Embryonic facial prominence (tissue), 1 donor: Measurements from ENCODE around the gene PRIM1.
A peak's percentile ranks its signal among the peaks of the same experiment; 100 is the strongest.
"Not testable (repeated sequence)": the region's sequence is repeated elsewhere in the genome, so short reads cannot be mapped to it uniquely, and the experiment has no call there.

ENCODE experiments used
- DNase-seq: peaks from one replicate; pipeline ENCODE4 v3.0.0-alpha.2; 2016; ENCODE audit errors: extremely low spot score

The PRIM1 gene

DNA sequence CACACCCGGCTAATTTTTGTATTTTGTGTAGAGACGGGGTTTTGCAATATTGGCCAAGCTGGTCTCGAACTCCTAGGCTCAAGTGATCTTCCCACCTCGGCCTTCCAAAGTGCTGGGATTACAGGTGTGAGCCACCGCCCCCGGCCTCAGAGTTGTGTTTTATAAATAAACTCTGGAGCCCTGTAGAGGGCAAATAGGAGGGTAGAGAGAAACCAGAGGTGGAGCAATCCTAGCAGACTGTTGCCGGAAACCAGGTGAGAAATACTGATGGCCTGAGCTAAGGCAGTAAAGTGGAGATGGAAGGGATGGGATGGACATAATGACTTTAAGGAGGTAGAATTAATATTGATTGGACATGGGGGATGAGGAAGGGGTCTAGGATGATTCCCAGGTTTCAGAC lies 8.3 kb upstream of the PRIM1 start:
- DNase-seq: no peak

DNA sequence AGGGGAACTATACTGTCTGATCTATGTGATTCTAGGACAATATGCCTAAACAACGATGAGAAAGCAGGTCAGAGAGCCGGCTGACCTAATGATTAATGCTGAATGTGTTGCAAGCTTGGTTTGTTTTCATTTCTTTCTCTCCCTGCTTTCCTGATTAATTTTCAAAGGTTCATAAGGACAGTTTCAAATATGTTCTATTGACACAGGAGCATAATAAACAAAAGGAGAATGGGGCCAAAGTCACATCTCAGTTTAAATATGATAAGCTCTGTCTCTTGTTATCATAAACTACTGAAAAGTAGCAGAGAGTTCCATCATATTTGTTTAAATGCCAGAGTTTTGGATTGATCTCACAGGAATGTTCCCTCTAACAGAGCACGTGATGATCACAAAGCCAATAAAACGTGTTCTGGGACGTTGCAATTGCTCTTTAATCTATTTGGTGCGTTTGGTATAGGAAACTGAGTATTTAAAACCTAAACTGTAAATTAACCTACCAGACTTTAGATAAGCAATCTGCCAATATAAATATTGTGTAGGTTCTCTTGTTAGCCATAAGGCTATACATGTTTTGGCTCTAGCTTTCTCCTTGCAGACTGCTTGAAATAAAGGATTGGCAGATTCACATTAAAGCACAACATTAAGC lies 7.3 kb upstream of the PRIM1 start:
- no peak for DNase-seq

DNA sequence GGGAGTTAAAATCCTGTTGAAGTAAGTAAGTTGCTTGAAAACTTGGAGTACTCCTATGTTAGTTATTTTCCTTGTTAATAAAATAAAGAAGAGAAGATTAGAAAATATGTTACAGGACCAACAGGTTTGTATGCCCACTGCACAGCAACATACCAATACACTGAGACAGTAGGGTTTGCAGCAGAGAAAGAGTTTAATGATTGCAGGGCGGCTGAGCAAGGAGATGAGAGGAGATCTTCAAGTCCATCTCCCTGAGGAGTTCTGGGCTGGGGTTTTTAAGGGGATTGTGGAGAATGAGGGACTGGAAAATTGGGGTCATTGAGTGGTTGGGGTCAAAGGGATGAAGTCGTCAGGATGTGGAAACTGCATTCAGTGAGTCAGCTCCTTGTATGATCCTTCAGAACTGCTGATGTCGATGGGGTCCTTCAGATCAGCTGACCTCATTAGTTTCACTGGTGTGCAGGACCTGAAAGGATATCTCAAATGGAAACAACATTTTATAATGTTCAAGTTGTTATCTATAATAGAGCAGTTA lies 6.7 kb upstream of the PRIM1 start:
- DNase-seq: no peak

DNA sequence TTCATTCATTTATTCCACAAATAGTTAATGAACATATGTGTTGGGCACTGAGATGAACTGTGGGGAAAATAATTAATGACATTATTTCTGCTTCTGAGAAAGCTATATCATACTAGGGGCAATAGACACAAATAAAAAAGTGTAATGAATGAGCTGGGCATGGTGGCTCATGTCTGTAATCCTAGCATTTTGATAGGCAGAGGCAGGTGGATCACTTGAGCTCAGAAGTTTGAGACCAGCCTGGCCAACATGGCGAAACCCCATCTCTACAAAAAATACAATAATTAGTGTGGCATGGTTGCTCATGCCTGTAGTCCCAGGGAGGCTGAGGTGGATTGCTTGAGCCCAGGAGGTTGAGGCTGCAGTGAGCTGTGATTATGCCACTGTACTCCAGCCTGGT lies 5.8 kb upstream of the PRIM1 start:
- DNase-seq: not testable (repeated sequence)

DNA sequence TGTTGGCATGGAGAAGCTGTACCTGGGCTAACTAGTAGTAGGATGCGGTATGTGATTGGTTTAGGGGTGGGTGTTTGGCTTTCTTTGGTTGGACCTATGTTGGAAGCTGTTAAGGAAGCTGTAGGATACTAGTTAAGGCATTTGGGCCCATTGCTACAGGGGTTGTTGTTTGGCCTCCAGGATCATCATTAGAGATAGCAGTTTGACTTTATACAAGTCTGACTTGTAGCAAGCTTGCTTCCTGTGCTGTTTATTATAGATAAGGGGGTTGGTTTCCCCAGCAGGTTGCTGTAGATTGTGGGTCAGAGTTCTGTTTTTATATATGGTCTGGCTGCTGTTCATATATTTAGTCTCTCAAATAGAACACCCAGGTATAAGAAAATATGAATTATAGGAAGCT lies 1.4 kb upstream of the PRIM1 start:
- DNase-seq: no peak

DNA sequence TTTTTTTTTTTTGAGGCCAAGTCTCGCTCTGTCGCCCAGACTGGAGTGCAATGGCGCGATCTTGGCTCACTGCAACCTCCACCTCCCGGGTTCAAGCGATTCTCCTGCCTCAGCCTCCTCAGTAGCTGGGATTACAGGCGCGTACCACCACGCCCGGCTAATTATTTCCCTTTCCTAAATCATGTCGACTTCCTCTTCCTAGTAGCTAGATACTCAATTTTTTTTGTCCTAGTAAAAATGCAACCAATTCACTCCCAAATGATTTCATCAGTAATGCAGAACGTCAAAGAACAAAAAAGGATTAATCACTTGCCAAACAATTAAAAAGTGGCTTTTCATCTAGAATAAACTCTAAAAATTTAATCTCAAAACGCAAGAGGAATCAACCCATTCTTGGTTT lies 1.5 kb downstream of the PRIM1 start:
- DNase-seq: not testable (repeated sequence)

DNA sequence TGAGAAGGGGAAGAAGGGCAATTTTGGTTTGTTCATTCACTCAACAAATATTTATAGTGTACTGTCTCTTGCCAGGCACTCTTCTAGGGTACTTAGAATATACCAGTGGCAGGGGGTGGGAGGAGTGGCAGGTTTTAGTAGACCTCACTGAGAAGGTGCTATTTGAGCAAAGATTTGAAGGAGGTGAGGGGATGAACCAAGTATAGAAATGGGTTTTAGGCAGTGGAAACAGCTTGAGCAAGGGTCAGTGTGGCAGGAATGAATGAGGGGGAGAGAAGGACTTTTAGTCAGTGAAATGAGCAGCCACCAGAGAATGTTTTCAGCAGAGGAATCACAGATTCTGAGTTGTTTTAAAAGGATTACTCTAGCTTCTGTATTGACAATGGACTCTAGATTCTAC lies 2.3 kb downstream of the PRIM1 start:
- DNase-seq: no peak

DNA sequence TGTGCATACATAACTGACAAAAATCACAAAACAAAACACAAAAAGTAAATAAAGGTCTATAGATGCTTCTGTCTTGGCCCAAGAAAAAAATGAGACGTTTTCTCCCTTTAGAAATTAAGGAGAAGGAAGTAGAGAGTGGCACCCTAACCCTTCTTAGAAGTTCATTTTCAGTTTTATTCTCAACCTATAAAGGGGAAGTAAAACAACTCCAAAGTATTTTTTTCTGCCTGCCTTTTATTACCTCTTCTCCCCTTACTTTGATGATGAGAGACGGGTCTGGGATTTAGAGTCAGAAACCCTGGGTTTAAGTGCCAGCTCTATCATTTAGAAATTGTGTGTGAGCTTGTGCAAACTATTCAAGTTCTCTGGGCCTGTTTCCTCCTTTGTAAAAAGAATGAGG lies 2.8 kb downstream of the PRIM1 start:
- DNase-seq: no peak

DNA sequence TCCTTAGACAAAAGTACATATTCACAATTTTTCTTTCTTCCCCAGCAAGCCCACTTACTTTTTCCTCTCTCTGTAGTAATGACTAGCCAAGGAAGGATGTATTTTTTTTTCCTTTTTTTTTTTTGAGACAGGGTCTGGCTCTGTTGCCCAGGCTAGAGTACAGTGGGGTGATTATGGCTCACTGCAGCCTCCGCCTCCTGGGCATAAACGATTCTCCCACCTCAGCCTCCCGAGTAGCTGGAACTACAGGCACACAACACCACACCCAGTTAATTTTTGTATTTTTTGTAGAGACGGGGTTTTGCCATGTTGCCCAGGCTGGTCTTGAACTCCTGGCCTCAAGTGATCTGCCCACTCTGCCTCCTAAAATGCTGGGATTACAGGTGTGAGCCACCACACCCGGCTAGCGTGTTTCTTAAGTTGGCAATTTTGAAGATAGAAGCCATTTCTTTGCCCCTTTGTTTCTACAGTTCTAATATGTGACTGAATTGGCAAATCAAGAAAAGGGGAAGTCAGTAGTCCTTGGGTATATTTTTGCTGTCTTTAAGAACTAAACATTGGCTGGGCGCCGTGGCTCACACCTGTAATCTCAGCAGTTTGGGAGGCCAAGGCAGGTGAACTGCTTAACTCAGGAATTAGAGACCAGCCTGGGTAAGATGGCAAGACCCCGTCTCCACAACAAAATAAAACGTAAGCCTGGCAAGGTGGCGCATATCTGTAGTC lies 23.8 kb downstream of the PRIM1 start:
- DNase-seq: no peak

DNA sequence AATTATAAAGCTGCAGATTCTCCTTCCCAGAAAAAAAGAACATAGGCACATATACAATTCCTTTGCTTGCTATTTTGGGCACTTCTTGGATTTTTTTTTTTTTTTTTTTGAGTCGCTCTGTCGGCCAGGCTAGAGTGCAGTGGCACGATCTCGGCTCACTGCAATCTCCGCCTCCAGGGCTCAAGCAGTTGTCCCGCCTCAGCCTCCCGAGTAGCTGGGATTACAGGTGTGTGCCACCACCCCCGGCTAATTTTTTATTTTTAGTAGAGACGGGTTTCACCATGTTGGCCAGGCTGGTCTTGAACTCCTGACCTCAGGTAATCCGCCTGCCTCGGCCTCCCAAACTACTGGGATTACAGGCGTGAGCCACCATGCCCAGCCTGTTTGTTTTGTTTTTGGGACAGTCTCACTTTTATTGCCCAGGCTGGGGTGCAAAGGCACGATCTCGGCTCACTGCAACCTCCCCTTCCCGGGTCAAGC lies 25.9 kb downstream of the PRIM1 start:
- not testable (repeated sequence) for DNase-seq

DNA sequence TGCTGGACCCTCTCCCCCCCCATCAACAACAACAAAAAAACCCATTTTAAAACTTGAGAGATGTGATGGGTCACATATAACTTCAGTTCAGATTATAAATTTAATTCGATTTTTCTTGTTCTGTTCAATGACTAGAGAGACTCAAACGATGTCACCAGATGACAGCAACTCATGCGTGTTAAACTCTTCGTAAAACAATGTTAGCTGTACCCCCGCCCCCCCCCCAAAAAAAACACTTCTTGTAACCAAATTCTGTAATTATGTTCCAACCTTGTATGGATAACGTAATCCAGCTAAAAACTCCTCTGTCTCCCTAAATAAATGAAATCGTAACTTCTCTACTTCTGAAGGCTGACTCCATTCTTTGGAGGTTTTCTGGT lies 26.4 kb downstream of the PRIM1 start:
- no peak for DNase-seq

DNA sequence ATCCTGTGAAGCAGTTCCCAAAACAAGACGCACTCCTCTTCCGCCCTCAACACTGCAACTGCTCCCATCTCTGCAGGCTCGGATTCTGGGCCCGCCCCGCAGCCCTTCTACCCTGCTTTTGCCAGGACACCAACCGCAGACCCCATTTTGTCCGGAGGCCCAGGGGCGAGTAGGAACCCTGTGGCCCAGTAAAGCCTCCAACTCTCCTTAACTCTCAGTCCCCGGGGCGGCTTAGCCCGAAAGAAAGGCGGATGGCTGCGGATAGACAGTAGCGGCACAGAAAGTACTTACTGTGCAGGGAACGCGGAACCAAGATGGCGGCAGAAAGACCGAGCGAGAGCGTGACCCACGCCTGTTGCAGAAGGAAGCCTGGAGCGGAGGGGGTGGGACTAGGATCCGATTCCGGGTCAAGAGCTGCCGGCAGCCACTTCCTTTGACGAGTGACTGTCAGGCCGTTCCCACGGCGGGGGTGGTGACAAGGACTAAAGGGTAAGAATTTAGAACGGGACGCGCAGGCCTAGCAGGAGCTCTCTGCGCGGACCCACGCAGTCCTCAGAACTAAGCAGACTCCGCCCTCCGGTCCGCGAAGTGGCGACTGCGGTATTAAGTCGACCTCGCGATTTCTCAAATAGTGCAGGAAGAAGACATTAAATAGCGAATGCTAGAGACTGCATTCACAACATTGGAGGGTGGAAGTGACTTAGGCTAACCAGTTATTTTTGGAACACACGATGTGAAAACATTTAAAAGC lies 27.0 kb downstream of the PRIM1 start, which contains the start of gene NACA:
Gene NACA, minus strand, starts transcription at position 328 of the 751 bp plus-strand sequence. CDS start 778 bp downstream, outside the sequence.
- peak; percentile 91 for DNase-seq

DNA sequence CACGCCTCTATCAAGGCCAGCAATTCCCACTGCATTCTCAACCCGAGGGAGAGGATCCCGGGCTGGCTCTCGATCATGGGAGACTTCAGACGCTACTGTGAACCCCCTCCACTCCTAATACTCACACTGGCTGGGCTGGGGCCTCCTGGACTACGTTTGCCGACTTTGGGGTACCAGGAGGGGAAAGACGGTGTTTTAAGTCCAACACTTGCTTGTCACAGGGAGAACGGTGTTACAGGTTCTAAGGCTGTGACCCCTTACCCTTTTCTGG lies 27.5 kb downstream of the PRIM1 start:
- no peak for DNase-seq

DNA sequence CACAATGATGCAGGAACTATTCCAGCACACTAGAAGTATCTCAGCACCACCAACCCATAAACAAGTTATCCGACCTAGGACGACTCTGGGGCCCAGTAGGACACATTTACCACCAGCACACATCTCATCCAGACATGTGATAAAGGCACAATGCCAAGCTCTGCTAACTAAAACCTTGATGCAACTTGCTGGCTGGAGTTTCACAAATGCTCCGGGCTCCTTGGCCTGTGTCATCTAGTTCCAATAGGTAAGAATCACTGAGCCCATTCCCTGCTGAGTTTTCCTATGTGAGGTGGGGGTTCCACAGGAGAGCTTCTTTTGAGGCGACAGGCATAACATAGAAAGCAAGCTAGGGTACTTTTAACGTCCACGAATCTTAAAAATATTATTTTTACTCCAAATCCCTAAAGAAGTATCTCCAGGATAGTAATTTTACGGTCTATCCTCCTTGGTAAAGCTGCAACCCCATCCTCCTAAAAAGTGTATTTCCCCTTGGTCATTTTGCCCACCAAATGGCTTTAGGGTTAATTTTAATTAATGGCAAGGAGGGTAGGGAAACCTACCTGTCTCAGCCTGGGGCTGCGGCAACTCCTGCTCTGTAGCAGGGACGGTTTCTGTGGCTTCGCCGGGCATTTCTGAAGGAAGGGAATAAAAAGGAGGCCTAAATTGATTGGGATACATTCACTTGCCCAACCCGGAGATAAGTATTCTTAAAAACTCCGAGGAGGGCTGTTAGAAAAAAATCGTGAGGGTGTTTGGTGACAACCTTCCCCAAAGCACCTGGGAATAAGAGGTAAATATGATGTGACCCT lies 28.0 kb downstream of the PRIM1 start:
- DNase-seq: no peak

DNA sequence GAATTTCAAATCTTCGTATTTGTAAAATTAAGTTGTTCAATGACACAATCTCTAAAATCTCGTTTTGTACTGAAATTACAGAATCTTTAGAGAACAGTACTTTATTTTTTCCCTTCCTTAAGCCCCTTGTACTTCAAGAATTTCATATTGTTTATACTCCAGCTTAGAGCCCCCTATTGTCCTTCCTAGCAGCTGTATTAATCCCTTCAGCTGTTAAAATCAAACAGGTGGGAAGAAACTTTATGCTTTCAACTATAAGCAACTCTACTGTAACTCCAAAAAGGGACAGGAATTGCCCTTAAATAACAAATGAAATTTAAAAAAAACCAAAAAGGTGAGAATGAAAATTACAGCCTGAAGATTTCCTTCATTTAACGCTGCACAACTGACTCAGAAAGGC lies 28.8 kb downstream of the PRIM1 start:
- no peak for DNase-seq

DNA sequence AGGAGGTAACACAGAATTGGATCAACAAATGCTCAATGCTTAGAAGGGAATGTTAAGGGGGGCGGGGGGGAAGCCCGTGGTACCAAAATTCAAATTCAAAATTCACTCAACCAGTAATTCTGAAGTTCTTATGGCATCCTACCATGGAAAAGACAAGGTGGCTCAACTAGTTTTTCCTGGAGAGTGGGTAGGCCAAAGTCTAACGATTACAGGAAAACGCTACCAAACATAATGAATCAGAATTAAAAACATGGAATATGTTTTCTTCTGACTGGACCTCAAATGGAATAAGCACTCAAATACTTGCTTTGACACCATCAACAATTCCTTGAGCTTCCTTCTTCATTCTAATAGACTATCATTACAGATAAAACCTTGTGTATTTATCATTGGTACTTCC lies 29.3 kb downstream of the PRIM1 start:
- no peak for DNase-seq

DNA sequence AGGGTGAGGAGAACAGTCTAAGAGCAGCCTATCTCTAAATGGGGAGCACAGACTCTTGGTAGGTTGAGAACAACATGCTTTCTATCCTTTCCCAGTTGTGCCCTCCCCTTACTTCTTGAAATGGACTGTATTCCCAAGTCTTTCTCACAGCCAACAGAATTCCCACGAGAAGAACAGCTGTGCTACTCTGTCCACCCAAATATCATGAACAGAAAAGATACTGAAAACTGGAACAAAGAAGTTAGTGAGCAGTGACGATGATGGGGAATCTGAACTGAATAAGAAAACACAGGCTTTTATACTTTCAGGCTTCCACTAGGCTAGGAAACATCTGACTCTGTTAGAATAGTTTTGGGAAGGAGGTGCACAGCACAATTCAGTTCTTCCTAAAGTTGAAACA lies 30.4 kb downstream of the PRIM1 start:
- DNase-seq: no peak

DNA sequence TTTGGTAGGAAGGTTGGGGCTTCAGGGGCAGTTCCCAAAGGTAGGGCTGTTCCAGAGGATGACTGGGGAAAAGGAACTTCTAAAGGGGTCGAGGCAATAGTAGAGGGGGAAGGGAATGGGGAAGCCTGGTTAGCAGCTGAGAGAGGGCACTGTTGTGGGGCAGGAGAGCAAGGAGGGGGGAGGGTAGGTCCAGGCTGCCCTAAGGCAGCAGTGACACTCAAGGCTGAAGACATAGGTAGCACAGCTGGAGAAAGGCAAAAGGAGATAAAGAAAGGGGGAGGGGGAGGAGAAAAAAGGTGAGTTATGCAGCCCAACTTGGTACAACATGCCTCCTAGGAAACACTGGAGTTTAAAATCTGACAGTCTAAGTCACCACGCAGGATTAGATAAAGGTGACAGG lies 30.9 kb downstream of the PRIM1 start:
- DNase-seq: no peak

DNA sequence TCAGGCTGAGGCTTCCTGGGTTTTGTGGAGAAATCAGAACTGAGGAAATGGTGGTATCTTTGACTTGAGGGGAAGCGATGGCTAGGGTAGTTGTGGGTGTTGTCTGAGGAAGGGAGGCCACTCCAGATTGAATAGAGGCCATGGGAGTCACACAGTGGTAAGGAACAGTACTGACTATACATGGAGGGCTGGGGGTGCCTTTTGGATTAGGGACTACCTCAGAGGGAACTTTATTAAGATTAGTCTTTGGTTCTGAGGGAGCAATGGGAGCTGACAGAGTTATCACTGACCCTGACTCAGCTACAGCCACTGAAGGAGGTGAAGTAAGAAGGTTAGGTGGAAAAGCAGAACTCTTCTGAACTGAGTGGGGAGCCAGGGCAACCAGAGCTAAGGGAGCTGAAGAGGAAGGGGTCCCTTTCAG lies 31.4 kb downstream of the PRIM1 start:
- no peak for DNase-seq

DNA sequence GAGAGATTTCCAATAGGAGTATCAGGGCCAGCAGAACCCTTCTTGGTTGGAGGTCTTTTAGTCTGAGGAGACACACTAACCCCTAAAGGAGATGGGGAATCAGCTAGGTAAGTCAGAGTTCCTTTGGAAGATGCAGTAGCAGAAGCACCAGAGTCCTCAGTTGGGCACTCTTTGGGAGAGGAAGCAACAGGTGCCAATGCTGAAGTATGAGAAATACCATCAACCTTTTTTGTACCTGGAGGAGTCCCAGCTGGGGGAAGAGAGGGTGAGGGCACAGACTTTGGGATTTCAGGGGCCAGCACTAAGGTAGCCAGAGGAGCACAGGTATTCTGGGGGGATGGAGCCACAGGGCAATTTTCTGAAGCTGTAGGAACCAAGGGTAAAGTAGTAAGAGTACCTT lies 33.1 kb downstream of the PRIM1 start:
- DNase-seq: no peak

DNA sequence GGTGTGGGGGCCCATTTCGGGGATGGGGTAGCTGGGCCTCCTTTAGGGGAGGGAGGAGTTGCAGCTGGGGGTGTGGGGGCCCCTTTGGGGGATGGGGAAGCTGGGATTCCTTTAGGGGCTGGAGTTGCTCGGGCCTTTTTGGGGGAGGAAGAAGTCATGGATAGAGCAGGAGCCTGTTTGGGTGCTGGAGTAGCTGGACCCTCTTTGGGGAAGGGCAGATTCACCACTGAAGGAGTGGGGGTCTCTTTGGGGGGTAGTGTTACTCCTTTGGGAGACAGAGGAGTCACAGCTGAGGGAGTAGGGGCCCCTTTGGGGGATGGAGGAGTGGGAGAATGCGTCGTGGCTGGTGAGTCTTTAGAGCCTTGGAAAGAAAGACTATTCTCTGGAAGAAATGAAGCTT lies 33.5 kb downstream of the PRIM1 start:
- no peak for DNase-seq

DNA sequence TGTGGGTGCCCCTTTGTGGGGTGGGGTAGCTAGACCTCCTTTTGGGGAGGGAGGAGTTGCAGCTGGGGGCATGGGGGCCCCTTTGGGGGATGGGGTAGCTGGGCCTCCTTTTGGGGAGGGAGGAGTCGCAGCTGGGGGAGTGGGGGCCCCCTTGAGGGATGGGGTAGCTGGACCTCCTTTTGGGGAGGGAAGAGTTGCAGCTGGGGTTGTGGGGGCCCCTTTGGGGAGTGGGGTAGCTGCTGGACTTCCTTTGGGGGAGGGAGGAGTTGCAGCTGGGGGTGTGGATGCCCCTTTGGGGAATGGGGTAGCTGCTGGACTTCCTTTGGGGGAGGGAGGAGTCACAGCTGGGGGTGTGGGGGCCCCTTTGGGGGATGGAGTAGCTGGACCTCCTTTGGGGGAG lies 34.0 kb downstream of the PRIM1 start:
- no peak for DNase-seq
